Measurements from ENCODE around the gene MAP6D1. TPM values are rescaled to one million over a fixed set of nuclear protein-coding genes. Genes with fewer than 3 reads are reported as not detected.

The MAP6D1 gene
- total and polyA plus RNA-seq, 12 donors = 0.94 to 4.5 (median 2.4) TPM; not detected in 1

- Histone ChIP-seq H3K4me1 (no peaks in the 10 kb centered on the region), H3K9me3 (no peaks in the 10 kb centered on the region), H3K36me3 (peaks cover 0 to 42% (median 19%) of the 10 kb centered on the region in 9 donors), H3K4me3 (no peak overlapping the region), H3K27me3 (no peaks in the 10 kb centered on the region), H3K27ac (no peak overlapping the region)
- DNase-seq = no peak
- no peak for TF ChIP-seq CTCF (IDR thresholded peaks at IDR 0.05)
- intact Hi-C loops (cut with DNase I) = no loop called here
- ATAC-seq = no peak
- 82 to 83% methylated on average over 12 of the region's 12 CpGs for whole genome bisulfite sequencing, 2 donors
Observed at GRCh38 chr3:183815951-183816475, 9.4 kb downstream of the MAP6D1 start.

GRCh38 chr3:183815563-183815940, 9.8 kb downstream of the MAP6D1 start:
- intact Hi-C loops (cut with DNase I) = no loop called here
- TF ChIP-seq CTCF (IDR thresholded peaks at IDR 0.05) = no peak
- DNase-seq (no peak), ATAC-seq (no peak)
- no peaks in the 10 kb centered on the region for H3K4me1 ChIP-seq
- WGBS, 2 donors = 82 to 83% methylated on average over 9 of the region's 9 CpGs
- H3K9me3 ChIP-seq = no peaks in the 10 kb centered on the region
- peaks cover 0 to 47% (median 24%) of the 10 kb centered on the region in 9 donors for H3K36me3 ChIP-seq
- no peaks in the 10 kb centered on the region for H3K27me3 ChIP-seq
- H3K4me3 ChIP-seq = no peak overlapping the region
- H3K27ac ChIP-seq = no peak overlapping the region

GRCh38 chr3:183814240-183814639, 11.1 kb downstream of the MAP6D1 start:
- H3K36me3 ChIP-seq = peaks cover 0 to 60% (median 37%) of the 10 kb centered on the region in 9 donors

GRCh38 chr3:183812761-183813445, 12.5 kb downstream of the MAP6D1 start:
- Histone ChIP-seq H3K27ac (peak overlapping the region in 1 of 10 donors; percentile 17), H3K9me3 (no peaks in the 10 kb centered on the region), H3K36me3 (peaks cover 0 to 72% (median 43%) of the 10 kb centered on the region in 9 donors), H3K27me3 (no peaks in the 10 kb centered on the region), H3K4me1 (no peaks in the 10 kb centered on the region), H3K4me3 (no peak overlapping the region)
- DNase-seq (no peak), ATAC-seq (peak in 1 of 8 donors; percentile 20)
- intact Hi-C loops (cut with DNase I) = no loop called here
- WGBS, 2 donors = 70 to 72% methylated on average over 8 of the region's 8 CpGs
- no peak for TF ChIP-seq CTCF (IDR thresholded peaks at IDR 0.05)

More at GRCh38 chr3:183814240-183814639, 11.1 kb downstream of the MAP6D1 start:
- H3K4me1 ChIP-seq = no peaks in the 10 kb centered on the region
- no peak overlapping the region for H3K27ac ChIP-seq
- no peaks in the 10 kb centered on the region for H3K9me3 ChIP-seq
- ATAC-seq = no peak
- DNase-seq = no peak
- no peak for TF ChIP-seq CTCF (IDR thresholded peaks at IDR 0.05)
- 94 to 100% methylated on average over 1 of the region's 1 CpG for WGBS, 2 donors
- intact Hi-C loops (cut with DNase I) = no loop called here
- no peak overlapping the region for H3K4me3 ChIP-seq
- no peaks in the 10 kb centered on the region for H3K27me3 ChIP-seq
